Measurements from ENCODE around the gene TFF1.

The TFF1 gene

GRCh38 chr21:42397746-42398394 lies 31.5 kb upstream of the TFF1 start:
- no peak for FAIRE-seq

- no peak for FAIRE-seq
These were observed 30.7 kb upstream of the TFF1 start for GRCh38 chr21:42396799-42397745.

GRCh38 chr21:42395905-42396651 lies 29.7 kb upstream of the TFF1 start, which contains the start of gene TMPRSS3:
TMPRSS3 (minus strand) TSS chr21:42396052; CDS start chr21:42395417, 635 bp downstream.
- FAIRE-seq, result no peak

GRCh38 chr21:42395302-42395701 lies 29.0 kb upstream of the TFF1 start:
- FAIRE-seq, result no peak

GRCh38 chr21:42393443-42393950 lies 27.2 kb upstream of the TFF1 start:
- FAIRE-seq, result no peak

- FAIRE-seq, result no peak
These were observed 26.6 kb upstream of the TFF1 start for GRCh38 chr21:42392731-42393442.

- no peak for FAIRE-seq
These were observed 25.0 kb upstream of the TFF1 start for GRCh38 chr21:42391297-42391696.

- FAIRE-seq, result no peak
These were observed 24.4 kb upstream of the TFF1 start for GRCh38 chr21:42390696-42391095.

GRCh38 chr21:42390193-42390592 lies 23.9 kb upstream of the TFF1 start:
- no peak for FAIRE-seq

- FAIRE-seq, result no peak
These were observed 23.1 kb upstream of the TFF1 start for GRCh38 chr21:42389449-42389835.

GRCh38 chr21:42388740-42389448 lies 22.6 kb upstream of the TFF1 start:
- no peak for FAIRE-seq

GRCh38 chr21:42387843-42388340 lies 21.6 kb upstream of the TFF1 start:
- no peak for FAIRE-seq

- no peak for FAIRE-seq
These were observed 20.8 kb upstream of the TFF1 start for GRCh38 chr21:42387164-42387563.

GRCh38 chr21:42386034-42386591 lies 19.8 kb upstream of the TFF1 start:
- no peak for FAIRE-seq

- no peak for FAIRE-seq
These were observed 19.3 kb upstream of the TFF1 start for GRCh38 chr21:42385619-42386018.

GRCh38 chr21:42384989-42385388 lies 18.7 kb upstream of the TFF1 start:
- FAIRE-seq, result no peak

- FAIRE-seq, result no peak
These were observed 18.0 kb upstream of the TFF1 start for GRCh38 chr21:42384156-42384945.

- no peak for FAIRE-seq
These were observed 17.0 kb upstream of the TFF1 start for GRCh38 chr21:42383331-42383730.

- FAIRE-seq, result no peak
These were observed 16.6 kb upstream of the TFF1 start for GRCh38 chr21:42382915-42383314.

- no peak for FAIRE-seq
These were observed 15.1 kb upstream of the TFF1 start for GRCh38 chr21:42381347-42381984.

Data from TTC549 (cell line).